Cardiac septum (tissue), 1 donor: ENCODE results near the gene TICAM2. TPM values are rescaled to one million over a fixed set of nuclear protein-coding genes. Genes with fewer than 3 reads are reported as not detected.

Source experiments
- DNase-seq: peaks from one replicate; pipeline ENCODE4 v3.0.0-alpha.2; 2020; ENCODE audit warnings: low spot score
- intact Hi-C: fragments of 100-400 bp; cut with DNase I; formaldehyde crosslinking; loops from one replicate; pipeline ENCODE4 v1.14.0; 2022
- total RNA-seq: library from RNA; stranded (reverse); fragmentation: NEBNext Ultra II Directional; extraction: Animal tissue kit (Norgen Biotek cat#: 25700); gene quantifications from one replicate; pipeline ENCODE4 v1.2.1, GENCODE V29; 2021
- donor health status: DM: no; HTN: no; CAD: no.

The TICAM2 gene
- total RNA-seq, 1 donor from 2014 or later: 2.0 TPM

DNA sequence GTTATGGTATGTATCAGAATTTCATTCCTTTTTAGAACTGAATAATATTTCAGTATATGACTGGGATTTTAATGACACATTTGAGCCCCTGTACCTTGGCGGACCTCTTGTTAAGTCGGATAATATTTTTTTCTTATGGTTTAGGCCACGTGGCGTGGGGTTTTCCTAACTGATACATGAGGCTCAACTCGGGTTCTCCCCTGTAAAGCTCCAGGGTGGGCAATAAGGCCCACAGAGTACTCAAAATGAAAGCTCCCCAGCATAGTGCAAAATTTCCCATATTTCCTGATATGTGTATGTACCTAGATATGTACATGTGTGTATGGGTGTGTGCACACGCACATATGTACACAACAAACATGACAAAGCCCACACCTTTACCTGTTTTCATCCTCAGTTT lies 24.5 kb downstream of the TICAM2 start:
- intact Hi-C loops: loop anchor here (5.0 kb wide), 1 partner anchor 490 kb away; no protein-coding TSS in a partner anchor
- DNase-seq: no peak

DNA sequence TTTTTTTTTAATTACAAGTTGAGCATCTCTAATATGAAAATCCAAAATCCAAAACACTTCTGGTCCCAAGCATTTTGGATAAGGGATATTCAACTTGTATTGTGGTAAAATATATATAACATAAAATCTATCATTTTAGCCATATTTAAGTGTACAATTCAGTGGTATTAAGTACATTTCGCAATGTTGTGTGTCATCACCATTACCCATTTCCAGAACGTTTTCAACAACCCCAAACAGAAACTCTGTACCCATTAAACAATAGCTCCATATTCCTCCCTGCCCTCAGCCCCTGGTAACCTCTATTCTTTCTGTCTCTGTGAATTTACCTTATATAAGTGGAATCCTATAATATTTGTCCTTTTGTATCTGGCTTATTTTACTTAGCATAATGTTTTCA lies 24.9 kb downstream of the TICAM2 start:
- intact Hi-C loops: loop anchor here (5.0 kb wide), 1 partner anchor 490 kb away; no protein-coding TSS in a partner anchor

DNA sequence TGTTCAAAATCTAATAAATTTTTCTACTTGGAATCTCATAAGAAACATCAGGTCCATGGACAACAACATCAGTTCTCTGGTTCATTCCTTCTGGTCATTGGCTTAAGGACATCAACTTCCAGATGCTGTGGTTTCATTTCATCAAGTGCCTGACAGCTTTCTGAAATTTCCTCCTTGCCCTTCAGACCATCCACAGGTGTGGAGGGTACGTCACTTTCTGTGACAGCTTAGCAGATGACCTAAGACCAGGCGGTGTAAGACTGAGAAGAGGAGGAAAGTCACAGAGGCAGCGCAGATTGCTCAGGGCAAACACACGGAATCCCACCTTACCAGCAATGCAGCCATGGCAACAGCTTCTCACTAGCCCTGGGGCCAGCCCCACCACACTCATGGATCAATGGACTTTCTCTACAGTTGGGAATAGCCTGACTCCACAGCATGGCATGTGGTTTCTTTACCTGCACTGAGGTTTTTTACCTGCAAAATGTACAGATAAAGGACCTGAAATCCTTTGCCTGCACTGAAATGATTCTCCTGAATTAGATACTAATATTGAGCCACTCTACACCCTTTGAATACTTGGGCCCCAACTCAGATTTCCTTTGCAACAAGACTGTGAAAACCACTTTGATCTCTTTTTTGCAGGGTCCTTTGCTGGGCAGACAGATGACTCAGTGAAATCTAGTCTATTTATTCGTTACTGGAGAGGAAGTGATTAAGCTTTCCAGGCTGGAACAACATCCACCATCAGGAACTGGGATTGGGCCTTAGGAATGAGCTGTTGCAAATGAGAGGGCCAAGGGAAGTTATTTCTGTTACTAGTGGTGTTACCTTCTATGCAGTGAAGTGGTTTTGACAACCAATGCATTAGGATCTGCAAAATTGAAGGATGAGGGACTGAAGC lies 26.9 kb downstream of the TICAM2 start:
- intact Hi-C loops: loop anchor here (2.0 to 5.0 kb wide), 2 partner anchors 199 to 488 kb away; no protein-coding TSS in a partner anchor
- DNase-seq: no peak

More for the DNA sequence above, 24.9 kb downstream of the TICAM2 start:
- no peak for DNase-seq

DNA sequence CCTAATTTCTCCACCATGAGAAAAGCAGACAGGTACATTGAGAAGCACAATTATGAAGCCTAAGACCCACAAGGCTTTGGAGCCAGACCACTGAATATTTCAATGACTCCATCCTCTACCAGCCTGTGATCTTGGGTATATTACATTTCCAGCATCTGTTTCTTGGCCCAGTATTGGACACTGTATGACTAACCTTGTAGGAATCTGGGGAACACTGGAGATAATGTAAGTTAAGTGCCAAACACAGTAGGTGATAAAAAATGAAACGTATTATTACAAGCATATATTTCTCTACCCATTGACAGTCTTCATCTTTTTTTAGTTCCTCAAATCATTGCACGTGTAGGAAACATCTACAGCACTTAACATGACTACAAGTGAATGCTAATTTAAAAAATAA lies 29.1 kb downstream of the TICAM2 start:
- intact Hi-C loops: no loop called here
- DNase-seq: no peak

DNA sequence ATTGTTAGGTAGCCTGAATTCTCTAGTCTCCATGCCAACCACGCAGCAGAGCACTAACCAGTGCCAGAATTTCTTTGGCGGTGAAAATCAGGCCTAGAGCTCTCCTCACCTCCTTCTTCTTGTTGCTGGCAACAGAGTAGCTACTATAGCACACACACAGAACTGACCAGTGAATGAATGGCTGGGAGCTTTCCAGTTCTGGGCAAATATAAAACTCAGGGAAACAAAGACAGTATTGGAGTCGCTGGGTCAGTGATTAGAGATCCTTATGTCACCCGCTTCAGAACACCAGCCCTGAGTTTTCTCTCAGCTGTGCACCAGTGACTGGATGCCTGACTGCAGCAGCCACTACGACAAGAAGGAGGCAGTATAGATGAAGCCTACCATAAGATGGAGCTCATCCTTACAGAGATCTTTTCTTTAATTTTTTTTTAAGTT lies 30.8 kb downstream of the TICAM2 start:
- intact Hi-C loops: no loop called here
- no peak for DNase-seq

DNA sequence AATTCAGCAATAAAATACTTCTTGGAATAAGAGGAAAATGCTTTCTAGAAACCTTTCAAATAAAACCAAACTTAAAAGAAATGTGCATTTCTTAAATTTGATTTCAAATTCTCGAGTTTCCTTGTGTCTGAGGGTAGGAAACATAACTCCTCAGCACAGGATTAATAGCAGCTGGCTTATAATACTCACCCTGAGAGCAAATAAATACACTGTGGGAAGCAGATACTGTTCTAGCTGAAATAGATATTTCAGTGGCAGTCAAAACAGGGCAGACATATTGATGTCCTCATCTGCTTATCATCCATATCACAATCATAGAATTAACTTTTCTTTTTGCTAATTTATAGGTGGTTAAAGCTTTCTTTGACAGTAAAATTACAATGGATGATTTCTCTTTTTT lies 33.6 kb downstream of the TICAM2 start:
- intact Hi-C loops: no loop called here

DNA sequence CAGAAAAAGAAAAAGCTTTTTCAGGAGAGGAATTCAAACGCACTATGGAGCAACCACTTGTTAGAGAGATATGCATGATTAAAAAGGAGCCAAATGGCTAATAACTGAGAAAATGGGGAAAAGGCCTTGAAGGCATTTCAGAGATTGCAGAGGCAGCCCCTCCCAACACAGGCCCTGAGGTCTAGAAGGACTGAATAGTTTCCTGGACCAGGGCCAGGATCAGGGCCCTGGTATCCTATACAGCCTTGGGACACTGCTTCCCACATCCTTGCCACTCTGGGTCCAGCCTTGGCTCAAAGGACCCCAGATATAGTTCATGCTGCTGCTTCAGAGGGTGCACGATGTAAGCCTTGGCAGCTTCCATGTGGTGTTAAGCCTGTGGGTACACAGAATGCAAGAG lies 37.0 kb downstream of the TICAM2 start:
- DNase-seq: no peak
- intact Hi-C loops: no loop called here

More for the DNA sequence above, 33.6 kb downstream of the TICAM2 start:
- DNase-seq: no peak

DNA sequence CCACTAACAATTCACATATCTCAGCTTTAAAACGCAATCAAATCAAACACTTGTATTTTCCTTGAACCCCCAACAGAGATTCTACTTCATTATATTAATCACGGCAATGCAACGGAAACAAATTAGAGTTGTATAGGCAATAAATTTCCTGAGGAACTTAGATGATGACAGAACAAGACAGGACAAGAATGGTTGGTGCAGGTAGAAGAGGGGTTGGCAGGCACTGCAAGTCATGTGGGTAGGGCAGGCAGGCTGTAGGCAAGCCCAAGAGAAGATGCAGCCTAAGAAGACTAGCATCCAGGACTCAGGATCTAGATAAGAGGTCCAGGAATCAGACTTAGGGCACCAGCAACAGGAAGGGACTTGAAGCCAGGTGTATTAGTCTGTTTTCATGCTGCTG lies 41.1 kb downstream of the TICAM2 start:
- intact Hi-C loops: no loop called here
- no peak for DNase-seq

DNA sequence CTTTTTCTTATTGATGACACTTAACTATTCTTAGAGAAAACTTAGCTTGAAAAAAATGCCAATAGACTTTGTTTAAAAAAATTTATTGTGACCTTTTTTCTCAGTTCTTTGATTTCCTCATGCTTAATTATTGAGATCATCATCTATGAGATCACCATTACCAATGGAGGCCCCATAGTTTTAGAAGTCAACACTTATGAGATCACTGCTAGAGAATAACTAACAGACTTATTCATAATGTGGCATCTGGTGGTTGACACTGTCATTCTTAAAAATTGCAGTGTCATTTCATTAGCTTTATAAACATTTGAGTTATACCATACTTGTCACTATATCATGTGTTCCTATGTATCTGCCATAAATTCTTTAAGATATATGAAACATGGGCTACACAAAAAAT lies 42.8 kb downstream of the TICAM2 start:
- DNase-seq: no peak
- intact Hi-C loops: no loop called here

DNA sequence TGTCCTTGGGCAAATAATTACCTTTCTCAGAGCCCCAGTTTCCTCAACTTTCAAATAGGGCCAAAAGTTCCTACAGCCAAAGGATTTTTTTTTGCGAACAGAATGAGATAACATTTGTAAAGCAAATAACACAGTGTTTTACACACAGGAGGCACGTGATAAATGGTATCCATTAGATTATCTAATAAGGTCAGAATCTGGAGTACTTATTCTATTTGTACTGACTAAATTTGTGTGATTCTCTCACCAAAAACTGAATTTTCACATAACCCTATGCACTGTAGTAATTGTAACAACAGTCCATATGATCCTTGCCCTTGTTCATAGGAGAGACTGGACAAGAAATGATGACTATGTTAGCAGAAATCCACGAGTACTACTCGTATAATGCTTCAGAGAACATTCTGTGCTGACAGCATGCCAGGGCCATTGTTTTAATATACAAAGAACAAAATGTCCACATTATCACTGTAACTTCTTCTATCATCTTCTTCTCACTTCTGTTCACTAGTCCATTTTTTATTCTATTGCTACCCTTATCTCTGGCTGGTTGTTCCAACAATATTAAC lies 43.8 kb downstream of the TICAM2 start:
- DNase-seq: no peak
- intact Hi-C loops: no loop called here

DNA sequence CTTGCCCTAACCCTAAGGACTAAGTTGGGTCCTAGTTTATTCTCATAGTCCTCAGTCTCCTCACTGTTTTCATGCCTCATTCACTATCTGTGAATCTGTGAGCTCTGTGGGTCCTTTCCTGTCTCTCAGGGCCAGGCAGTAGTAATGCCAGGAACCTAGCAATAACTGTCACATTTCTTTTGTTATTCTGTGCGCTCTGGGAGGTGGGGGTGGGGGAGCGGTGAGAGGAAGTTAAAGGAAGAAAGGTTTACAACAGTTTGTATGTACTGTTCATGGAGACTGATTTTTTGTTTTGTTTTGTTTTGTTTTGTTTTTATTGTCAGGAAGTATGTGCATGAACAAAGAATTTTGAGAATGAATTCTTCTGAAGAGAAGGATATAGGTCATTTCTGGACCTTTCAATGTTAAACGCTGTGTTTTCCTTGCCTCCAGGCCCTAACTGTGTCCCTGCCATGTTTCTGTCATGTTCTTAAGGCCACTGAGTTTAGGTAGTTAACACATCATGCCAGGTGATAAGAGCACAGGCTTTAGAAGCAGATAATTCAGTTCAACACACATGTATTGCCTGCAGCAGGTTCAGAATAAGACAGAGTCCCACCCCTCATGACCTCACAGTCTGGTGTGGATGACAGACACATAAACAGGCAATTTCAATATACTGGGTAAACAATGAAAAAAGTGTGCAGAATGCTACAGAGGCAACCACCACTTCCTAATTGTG lies 44.5 kb downstream of the TICAM2 start:
- no peak for DNase-seq
- intact Hi-C loops: no loop called here

DNA sequence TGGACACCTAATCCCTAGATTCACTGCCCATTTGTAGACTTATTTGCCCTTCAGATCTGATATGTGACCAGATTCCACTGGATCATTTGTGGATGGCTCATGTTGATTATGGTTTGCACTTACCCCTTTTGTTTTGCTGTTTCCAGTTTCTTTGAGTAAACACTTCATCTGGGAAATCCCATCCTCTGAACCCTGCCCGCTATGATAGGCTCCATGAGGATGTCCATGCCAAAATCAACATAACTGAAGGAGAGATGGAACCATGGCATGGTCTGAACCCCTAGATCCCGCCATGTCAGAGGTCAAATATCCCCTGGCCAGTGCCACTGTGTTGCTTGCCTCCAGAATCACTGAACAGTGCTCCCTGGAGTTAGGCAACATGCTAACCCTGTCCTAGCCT lies 46.0 kb downstream of the TICAM2 start:
- intact Hi-C loops: no loop called here
- DNase-seq: no peak

DNA sequence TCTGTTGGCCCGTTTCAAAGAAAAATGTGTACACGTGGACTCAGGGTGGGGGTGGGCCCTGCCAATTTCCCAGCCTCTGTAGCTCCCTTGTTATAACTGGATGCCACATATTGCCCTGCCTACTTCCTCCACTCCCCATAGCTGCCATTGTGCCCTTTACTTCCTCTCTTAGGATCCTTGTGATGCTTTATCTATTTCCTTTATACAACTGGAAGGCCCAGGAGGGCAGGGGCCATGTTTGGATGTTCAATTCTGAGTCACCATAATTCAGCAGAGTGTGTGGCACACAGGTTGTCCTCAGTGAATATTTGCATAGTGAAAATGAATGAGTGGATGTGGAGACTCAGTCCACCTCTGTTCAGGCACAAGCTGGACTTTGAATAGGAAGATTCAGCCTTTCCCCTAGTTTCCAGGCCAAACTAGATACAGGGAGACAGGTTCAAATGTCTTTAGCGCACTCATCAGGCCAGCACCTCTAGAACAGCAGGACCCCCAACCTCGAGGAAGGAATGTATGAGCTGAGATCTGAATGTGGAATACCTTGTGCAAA lies 47.1 kb downstream of the TICAM2 start:
- DNase-seq: no peak
- intact Hi-C loops: no loop called here

DNA sequence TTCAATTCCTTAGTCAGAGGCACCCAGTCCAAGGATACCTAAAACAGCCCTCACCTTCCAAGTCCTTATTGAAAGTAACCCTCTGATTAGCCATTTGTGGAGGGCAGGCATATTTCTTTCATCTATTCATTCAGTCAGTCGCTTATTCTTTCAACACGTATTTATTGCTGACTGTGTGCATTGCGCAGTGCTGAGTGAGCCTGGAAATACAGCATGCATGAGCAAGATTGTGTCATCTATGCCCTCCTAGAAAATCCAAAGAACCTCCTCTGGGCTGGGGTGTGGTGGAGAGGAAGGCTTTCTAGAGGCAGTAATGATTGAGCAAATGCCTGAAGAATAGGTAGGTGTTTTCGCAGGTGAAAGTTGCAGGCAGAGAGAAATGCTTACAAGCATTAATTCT lies 49.2 kb downstream of the TICAM2 start:
- no peak for DNase-seq
- intact Hi-C loops: no loop called here

DNA sequence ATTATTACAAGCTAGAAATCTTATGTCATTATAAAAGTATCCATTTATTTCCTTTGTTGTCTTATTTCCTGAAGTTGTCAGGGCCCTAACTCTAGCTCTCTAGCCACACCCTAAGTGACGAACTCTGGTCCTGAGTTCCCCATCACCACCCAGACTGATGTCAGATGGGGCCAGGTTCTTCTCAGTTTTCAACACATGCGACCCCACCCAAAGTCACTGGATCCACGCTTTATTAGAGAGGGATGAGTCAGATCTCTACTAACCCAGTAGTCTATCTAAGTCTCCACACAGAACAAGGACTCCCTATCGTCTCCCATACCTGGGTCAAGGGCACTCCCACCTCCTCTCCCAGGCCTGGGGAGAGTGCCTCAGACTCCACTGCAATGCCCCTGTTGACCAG lies 50.9 kb downstream of the TICAM2 start:
- no peak for DNase-seq
- intact Hi-C loops: no loop called here

DNA sequence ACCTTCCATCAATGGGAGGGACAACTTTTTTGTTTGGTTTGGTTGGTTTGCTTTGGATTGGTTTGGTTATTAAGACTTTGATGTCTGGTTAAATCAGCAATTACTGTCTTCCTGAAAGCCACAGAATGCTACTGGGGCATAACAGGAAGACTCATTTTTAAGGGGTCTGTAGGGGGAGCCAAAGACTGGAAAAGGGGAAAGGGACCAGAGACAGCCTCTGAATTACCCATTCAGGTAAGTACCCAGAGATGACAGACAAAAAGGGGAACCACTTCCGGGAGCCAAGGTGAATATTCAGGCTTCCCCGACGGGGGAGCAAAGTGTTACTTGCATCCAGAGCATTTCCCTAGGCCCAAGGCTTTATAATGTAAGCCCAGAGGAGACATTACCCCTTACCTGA lies 53.1 kb downstream of the TICAM2 start:
- DNase-seq: no peak
- intact Hi-C loops: loop anchor here (10.0 kb wide), 1 partner anchor 286 kb away; no protein-coding TSS in a partner anchor

DNA sequence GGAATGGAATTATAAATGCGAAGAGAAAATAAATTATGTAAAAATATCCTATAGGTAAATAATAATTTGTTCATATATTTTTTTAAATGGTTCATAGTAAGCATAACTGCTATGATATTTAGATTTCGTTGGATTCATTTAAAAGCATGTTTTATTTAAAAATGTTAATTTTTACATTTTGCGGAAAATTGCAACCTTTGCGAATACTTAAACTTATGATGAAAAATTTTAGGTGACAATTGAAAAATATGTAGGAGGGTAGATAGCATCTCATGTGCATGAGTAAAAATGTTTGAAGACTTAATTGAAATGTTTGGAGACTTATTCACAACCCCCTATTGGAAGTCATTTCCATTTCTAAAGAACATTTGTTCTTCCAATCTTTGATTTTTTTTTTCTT lies 53.6 kb downstream of the TICAM2 start:
- intact Hi-C loops: loop anchor here (10.0 kb wide), 1 partner anchor 286 kb away; no protein-coding TSS in a partner anchor
- DNase-seq: no peak

DNA sequence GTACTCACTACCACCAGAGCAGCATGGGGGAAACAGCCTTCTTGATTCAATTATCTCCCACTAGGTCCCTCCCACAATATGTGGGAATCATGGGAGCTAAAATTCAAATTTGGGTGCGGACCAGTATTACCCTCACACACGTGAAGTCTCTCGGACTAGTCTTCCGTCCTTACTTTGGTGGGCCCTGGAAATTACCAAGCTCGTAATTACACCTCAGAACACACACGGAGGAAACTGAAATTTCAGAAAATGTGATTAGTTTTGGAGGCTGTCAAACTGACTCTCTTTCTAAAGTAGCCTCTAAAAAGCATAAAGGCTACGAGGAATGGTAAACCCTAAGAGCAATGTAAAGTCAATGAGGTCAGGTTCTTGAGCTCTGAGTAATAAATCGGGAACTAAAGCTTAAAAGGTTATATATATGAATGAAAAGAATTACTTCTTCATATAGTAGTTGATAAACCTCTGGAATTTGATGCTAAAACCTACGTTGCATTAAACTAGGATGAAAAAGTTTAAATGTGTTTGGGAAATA lies 56.9 kb downstream of the TICAM2 start:
- no peak for DNase-seq
- intact Hi-C loops: loop anchor here (2.0 to 10.0 kb wide), 4 partner anchors 81 to 289 kb away; partner anchors contain the start of gene TMED7
